OCI-LY1 (cell line): ENCODE measurements around the gene CACNG7.

Source experiments
- EZH2 ChIP-seq: fragments of 200-600 bp; sonication (generic), shearing (Covaris generic); IDR thresholded peaks from 2 replicates; pipeline ENCODE4 v1.8.0; 2017; ENCODE audit warnings: borderline replicate concordance, mixed run types, mild to moderate bottlenecking, antibody characterized with exemption, low read length, moderate library complexity, mixed read lengths
- TF ChIP-seq, protein P1 (sequence below): fragments of 200-600 bp; sonication (generic), shearing (Covaris generic); IDR thresholded peaks from 2 replicates; pipeline ENCODE4 v1.5.1; 2017; ENCODE audit warnings: mild to moderate bottlenecking, antibody characterized with exemption, low read length, moderate library complexity, mixed read lengths

GRCh38 chr19:53982001-53982451, 72.9 kb downstream of the CACNG7 start:
- TF ChIP-seq, protein P1, sequence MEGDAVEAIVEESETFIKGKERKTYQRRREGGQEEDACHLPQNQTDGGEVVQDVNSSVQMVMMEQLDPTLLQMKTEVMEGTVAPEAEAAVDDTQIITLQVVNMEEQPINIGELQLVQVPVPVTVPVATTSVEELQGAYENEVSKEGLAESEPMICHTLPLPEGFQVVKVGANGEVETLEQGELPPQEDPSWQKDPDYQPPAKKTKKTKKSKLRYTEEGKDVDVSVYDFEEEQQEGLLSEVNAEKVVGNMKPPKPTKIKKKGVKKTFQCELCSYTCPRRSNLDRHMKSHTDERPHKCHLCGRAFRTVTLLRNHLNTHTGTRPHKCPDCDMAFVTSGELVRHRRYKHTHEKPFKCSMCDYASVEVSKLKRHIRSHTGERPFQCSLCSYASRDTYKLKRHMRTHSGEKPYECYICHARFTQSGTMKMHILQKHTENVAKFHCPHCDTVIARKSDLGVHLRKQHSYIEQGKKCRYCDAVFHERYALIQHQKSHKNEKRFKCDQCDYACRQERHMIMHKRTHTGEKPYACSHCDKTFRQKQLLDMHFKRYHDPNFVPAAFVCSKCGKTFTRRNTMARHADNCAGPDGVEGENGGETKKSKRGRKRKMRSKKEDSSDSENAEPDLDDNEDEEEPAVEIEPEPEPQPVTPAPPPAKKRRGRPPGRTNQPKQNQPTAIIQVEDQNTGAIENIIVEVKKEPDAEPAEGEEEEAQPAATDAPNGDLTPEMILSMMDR, result no peak
- no peak for TF ChIP-seq EZH2
